Caco-2 (cell line): Measurements from ENCODE around the gene IFI30. TPM values are rescaled to one million over a fixed set of nuclear protein-coding genes. Genes with fewer than 3 reads are reported as not detected.

Source experiments
- BruUV-seq: library from RNA; stranded (reverse); fragments of 400-500 nt; replicated peaks from 2 replicates; lab custom pipeline; 2021; lab: Mats Ljungman, UMichigan
- CTCF ChIA-PET: fragments of 300-600 bp; sonication (Branson Sonifier 250); formaldehyde crosslinking; loops from one replicate; lab custom pipeline; 2022; ENCODE audit warnings: antibody characterized with exemption; lab: Charles Lee
- POLR2A ChIA-PET: fragments of 300-600 bp; sonication (Branson Sonifier 250); formaldehyde crosslinking; loops from one replicate; lab custom pipeline; 2022; ENCODE audit warnings: antibody characterized with exemption; lab: Charles Lee
- DNase-seq, 2 experiments: peaks; one replicate each; pipeline versions ENCODE4 v3.0.0 to v3.0.0-alpha.2; 2020 to 2022
- H3K27me3 ChIP-seq: replicated peaks from 2 replicates; pipeline ENCODE4 v1.6.0; 2011; ENCODE audit warnings: low read length; ENCODE audit not compliant: control insufficient read depth, insufficient read depth
- H3K36me3 ChIP-seq: 2 replicates; pipeline ENCODE4 v1.5.1; 2011; ENCODE audit warnings: low read length; ENCODE audit not compliant: control insufficient read depth, insufficient read depth
- H3K4me1 ChIP-seq: fragments of 250-450 bp; sonication (Bioruptor Pico); 2 replicates; pipeline ENCODE4 v1.5.1; 2020; ENCODE audit warnings: mild to moderate bottlenecking
- H3K4me3 ChIP-seq: 2 replicates; pipeline ENCODE4 v1.5.1; 2011; ENCODE audit warnings: low read depth, mild to moderate bottlenecking, control low read depth, low read length
- H3K9me3 ChIP-seq: fragments of 250-450 bp; sonication (Bioruptor Pico); 2 replicates; pipeline ENCODE4 v1.5.1; 2020; ENCODE audit warnings: mild to moderate bottlenecking, moderate library complexity
- H3K27ac Mint-ChIP-seq: one replicate; pipeline ENCODE4 v1.8.0; 2022; ENCODE audit warnings: mixed read lengths; ENCODE audit not compliant: unreplicated experiment
- H3K27me3 Mint-ChIP-seq: one replicate; pipeline ENCODE4 v1.8.0; 2022; ENCODE audit warnings: mixed read lengths; ENCODE audit not compliant: insufficient read depth, unreplicated experiment
- H3K36me3 Mint-ChIP-seq: one replicate; pipeline ENCODE4 v1.8.0; 2022; ENCODE audit warnings: mild to moderate bottlenecking, mixed read lengths; ENCODE audit not compliant: insufficient read depth, unreplicated experiment
- H3K4me1 Mint-ChIP-seq: one replicate; pipeline ENCODE4 v1.8.0; 2022; ENCODE audit warnings: low read depth, mixed read lengths; ENCODE audit not compliant: unreplicated experiment
- H3K4me3 Mint-ChIP-seq: one replicate; pipeline ENCODE4 v1.8.0; 2022; ENCODE audit warnings: mild to moderate bottlenecking, moderate library complexity, mixed read lengths; ENCODE audit not compliant: unreplicated experiment
- H3K9me3 Mint-ChIP-seq: one replicate; pipeline ENCODE4 v1.8.0; 2022; ENCODE audit warnings: mixed read lengths; ENCODE audit not compliant: unreplicated experiment
- intact Hi-C: fragments of 100-400 bp; cut with micrococcal nuclease; formaldehyde crosslinking; loops from one replicate; pipeline ENCODE4 v1.10.0; 2022; ENCODE audit not compliant: unreplicated experiment
- total RNA-seq: library from RNA; stranded (reverse); gene quantifications from 2 replicates; pipeline ENCODE4 v1.2.3, GENCODE V29; 2022
- TF ChIP-seq, protein P1 (sequence below), 2 experiments: fragments of 200-600 bp in 1 of 2; IDR thresholded peaks; 1 replicate in 1 of 2; 2 replicates in 1 of 2; pipeline versions ENCODE4 v1.5.1 to v1.8.0; 2011 to 2022; ENCODE audit warnings: antibody characterized with exemption in 1 of 2, control low read depth in 1 of 2, inconsistent platforms in 1 of 2, low read depth in 1 of 2, low read length in 1 of 2, mild to moderate bottlenecking in 1 of 2, moderate library complexity in 1 of 2; ENCODE audit not compliant: insufficient read depth in 1 of 2, severe bottlenecking in 1 of 2, unreplicated experiment in 1 of 2

Gene IFI30
- total RNA-seq, 1 experiment from 2014 or later = 39.6 TPM

DNA sequence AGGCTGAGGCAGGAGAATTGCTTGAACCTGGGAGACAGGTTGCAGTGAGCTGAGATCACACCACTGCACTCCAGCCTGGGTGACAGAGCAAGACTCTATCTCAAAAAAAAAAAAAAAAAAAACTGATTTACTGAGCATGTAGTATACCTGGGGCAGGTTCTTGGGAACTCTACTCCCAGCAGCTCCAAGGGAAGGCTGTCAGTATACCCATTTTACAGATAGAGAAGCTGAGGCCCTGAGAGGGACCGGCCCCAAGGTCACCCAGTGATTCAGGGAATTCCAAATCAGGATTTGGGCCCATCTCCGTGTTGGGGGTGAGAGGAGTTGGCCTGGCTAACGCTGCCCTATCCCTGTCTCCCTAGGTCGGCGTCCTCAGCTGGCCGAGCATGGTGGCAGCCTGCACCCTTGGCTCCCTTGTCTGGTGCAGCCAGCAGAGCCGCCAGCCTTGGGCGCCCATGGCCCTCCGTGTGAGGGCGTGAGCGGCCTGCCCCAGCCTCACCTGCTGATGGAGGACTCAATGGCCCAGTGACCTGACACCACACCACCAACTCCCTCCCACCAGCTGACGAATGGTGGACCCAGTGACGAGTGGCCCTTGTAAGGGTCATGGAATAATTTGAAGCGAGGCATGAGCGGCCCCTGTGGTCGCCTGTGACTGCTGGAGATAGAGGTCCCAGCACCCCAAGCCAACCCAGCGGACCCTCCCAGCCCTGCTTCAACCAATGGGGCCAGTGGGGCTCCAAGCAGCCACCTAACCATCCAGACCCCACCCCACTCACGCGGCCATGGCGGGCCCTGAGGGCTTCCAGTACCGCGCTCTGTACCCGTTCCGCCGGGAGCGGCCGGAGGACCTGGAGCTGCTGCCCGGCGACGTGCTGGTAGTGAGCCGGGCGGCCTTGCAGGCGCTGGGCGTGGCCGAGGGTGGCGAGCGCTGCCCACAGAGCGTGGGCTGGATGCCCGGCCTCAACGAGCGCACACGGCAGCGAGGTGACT lies 18.2 kb upstream of the IFI30 start:
- POLR2A ChIA-PET = no interaction called here
- no peak for DNase-seq
- H3K27ac Mint-ChIP-seq = no peak overlapping the region
- H3K4me3 Mint-ChIP-seq = no peak overlapping the region
- H3K4me1 Mint-ChIP-seq = peaks cover 10% of the 10 kb centered on the region
- CTCF ChIA-PET = interaction anchor here (0.7 kb wide), 1 partner anchor 85 kb away, joined by 3 read pairs; no protein-coding TSS in a partner anchor
- H3K9me3 ChIP-seq = no peaks in the 10 kb centered on the region
- H3K36me3 ChIP-seq = no peaks in the 10 kb centered on the region; the same call in 1 of the 2 replicates
- no TSS peak for BruUV-seq
- intact Hi-C loops = no loop called here
- H3K4me1 ChIP-seq = peaks cover 11% of the 10 kb centered on the region
- H3K36me3 Mint-ChIP-seq = peaks cover 43% of the 10 kb centered on the region
- no peak overlapping the region for H3K4me3 ChIP-seq
- no peaks in the 10 kb centered on the region for H3K27me3 Mint-ChIP-seq
- no peaks in the 10 kb centered on the region for H3K27me3 ChIP-seq
- TF ChIP-seq, protein P1, sequence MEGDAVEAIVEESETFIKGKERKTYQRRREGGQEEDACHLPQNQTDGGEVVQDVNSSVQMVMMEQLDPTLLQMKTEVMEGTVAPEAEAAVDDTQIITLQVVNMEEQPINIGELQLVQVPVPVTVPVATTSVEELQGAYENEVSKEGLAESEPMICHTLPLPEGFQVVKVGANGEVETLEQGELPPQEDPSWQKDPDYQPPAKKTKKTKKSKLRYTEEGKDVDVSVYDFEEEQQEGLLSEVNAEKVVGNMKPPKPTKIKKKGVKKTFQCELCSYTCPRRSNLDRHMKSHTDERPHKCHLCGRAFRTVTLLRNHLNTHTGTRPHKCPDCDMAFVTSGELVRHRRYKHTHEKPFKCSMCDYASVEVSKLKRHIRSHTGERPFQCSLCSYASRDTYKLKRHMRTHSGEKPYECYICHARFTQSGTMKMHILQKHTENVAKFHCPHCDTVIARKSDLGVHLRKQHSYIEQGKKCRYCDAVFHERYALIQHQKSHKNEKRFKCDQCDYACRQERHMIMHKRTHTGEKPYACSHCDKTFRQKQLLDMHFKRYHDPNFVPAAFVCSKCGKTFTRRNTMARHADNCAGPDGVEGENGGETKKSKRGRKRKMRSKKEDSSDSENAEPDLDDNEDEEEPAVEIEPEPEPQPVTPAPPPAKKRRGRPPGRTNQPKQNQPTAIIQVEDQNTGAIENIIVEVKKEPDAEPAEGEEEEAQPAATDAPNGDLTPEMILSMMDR (IDR thresholded peaks at IDR 0.05; ENCODE audit: insufficient read depth in 1 of 2, low read depth in 1 of 2, low read length in 1 of 2, severe bottlenecking in 1 of 2, unreplicated experiment in 1 of 2) = no peak
- no peaks in the 10 kb centered on the region for H3K9me3 Mint-ChIP-seq

DNA sequence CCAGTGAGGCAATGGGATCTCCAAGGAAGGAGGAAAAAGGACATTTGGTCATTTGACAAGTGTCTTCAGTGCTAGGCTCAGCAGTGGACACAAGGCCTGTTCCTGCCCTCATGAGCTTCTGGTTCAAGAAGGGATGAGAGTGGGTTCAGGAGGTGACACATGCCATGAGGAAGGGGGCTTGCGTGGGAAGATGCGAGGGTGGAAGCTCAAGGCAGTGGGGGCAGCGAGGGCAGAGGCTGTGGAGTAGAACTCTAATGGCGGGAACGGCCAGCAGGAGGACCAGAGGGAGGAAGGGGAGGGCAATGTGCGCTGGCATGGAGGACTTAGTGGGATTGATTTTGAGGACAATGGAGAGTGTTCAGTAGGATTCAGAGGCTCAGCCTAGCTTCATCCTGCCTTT lies 17.3 kb upstream of the IFI30 start:
- Mint-ChIP-seq H3K4me3 (no peak overlapping the region), H3K27me3 (no peaks in the 10 kb centered on the region), H3K27ac (no peak overlapping the region), H3K36me3 (peaks cover 45% of the 10 kb centered on the region), H3K9me3 (no peaks in the 10 kb centered on the region), H3K4me1 (peaks cover 10% of the 10 kb centered on the region)
- ChIA-PET CTCF (no interaction called here), POLR2A (no interaction called here)
- no peaks in the 10 kb centered on the region; the same call in 1 of the 2 replicates for H3K36me3 ChIP-seq
- H3K9me3 ChIP-seq = no peaks in the 10 kb centered on the region
- TF ChIP-seq, protein P1 (IDR thresholded peaks at IDR 0.05; ENCODE audit: insufficient read depth in 1 of 2, low read depth in 1 of 2, low read length in 1 of 2, severe bottlenecking in 1 of 2, unreplicated experiment in 1 of 2) = no peak
- no peak overlapping the region for H3K4me3 ChIP-seq
- intact Hi-C loops = no loop called here
- no peaks in the 10 kb centered on the region for H3K27me3 ChIP-seq
- DNase-seq = no peak
- peaks cover 11% of the 10 kb centered on the region for H3K4me1 ChIP-seq
- no TSS peak for BruUV-seq

DNA sequence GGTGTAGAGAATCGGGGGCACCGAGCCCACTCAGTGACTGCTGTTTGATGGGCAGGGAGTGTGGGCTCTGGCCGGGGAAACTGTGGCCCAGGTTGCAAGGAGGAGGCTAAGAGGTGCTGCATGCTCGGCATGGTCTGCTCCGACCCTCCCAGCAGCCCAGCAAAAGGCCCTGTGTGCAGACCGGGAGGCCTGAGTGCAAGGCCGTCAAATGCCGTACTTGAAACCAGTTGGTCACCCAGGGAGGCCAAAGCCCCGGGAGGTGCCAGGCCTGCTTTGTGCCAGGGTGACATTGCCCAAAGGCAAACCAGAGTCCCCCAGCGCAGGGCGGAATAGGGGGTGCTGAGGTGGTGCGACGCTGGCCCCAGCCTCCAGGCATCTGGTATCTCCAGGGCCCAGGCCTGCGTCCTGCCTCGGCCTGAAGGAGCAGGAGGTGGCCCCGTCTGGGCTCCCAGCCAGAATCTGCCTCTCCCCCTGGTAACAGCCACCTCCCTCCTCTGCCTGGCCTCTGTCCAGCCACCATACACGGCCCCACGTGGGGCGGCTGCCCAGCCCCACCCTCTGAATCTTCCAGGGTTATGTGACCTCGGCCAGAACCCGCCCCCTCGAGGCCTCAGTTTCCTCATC lies 16.7 kb upstream of the IFI30 start:
- intact Hi-C loops = no loop called here
- DNase-seq = no peak
- Histone ChIP-seq H3K36me3 (no peaks in the 10 kb centered on the region; the same call in 1 of the 2 replicates), H3K4me1 (peaks cover 7% of the 10 kb centered on the region), H3K27me3 (no peaks in the 10 kb centered on the region), H3K9me3 (no peaks in the 10 kb centered on the region), H3K4me3 (no peak overlapping the region)
- Mint-ChIP-seq H3K36me3 (peaks cover 48% of the 10 kb centered on the region), H3K27ac (no peak overlapping the region), H3K4me1 (peaks cover 10% of the 10 kb centered on the region), H3K4me3 (no peak overlapping the region), H3K27me3 (no peaks in the 10 kb centered on the region), H3K9me3 (no peaks in the 10 kb centered on the region)
- ChIA-PET POLR2A (no interaction called here), CTCF (interaction anchor here (0.6 kb wide), 1 partner anchor 72 kb away, joined by 5 read pairs; no protein-coding TSS in a partner anchor)
- TF ChIP-seq, protein P1 (IDR thresholded peaks at IDR 0.05; ENCODE audit: insufficient read depth in 1 of 2, low read depth in 1 of 2, low read length in 1 of 2, severe bottlenecking in 1 of 2, unreplicated experiment in 1 of 2) = no peak
- BruUV-seq = no TSS peak
